Heart left ventricle (tissue), 16 donors: ENCODE measurements around the gene GLUL. TPM values are rescaled to one million over a fixed set of nuclear protein-coding genes. Genes with fewer than 3 reads are reported as not detected.

Source experiments
- ATAC-seq, 4 donors: fragments of 200-7000 bp; cut with Tn5 transposase; one replicate each; pipeline ENCODE4 v1.9.1; 2020 to 2022; ENCODE audit warnings: moderate library complexity in 4 of 4, mild to moderate bottlenecking in 3 of 4, moderate number of reproducible peaks in 1 of 4
- DNase-seq, 5 donors: peaks; one replicate each; pipeline ENCODE4 v3.0.0-alpha.2; 2020
- H3K27ac ChIP-seq, 12 donors: fragments of 200-600 bp; sonication (generic) in 4 of 12; one replicate each; pipeline versions ENCODE4 v1.5.0 to v1.8.0; 2016 to 2022; ENCODE audit warnings: mild to moderate bottlenecking in 2 of 12
- H3K27me3 ChIP-seq, 9 donors: fragments of 200-600 bp; sonication (generic) in 2 of 9; one replicate each; pipeline versions ENCODE4 v1.5.1 to v1.8.0; 2016 to 2022; ENCODE audit warnings: mild to moderate bottlenecking in 3 of 9
- H3K36me3 ChIP-seq, 9 donors: fragments of 200-600 bp; sonication (generic) in 2 of 9; one replicate each; pipeline versions ENCODE4 v1.5.0 to v1.8.0; 2018 to 2022; ENCODE audit warnings: mild to moderate bottlenecking in 2 of 9
- H3K4me1 ChIP-seq, 12 donors: fragments of 200-600 bp; sonication (generic) in 4 of 12; one replicate each; pipeline versions ENCODE4 v1.5.0 to v1.8.0; 2016 to 2022; ENCODE audit warnings: mild to moderate bottlenecking in 3 of 12
- H3K4me3 ChIP-seq, 12 donors: fragments of 200-600 bp; sonication (generic) in 4 of 12; one replicate each; pipeline versions ENCODE4 v1.5.0 to v1.8.0; 2017 to 2022; ENCODE audit warnings: mild to moderate bottlenecking in 9 of 12, moderate library complexity in 4 of 12
- H3K9me3 ChIP-seq, 12 donors: fragments of 200-600 bp; sonication (generic) in 4 of 12; one replicate each; pipeline versions ENCODE4 v1.5.0 to v1.8.0; 2016 to 2022; ENCODE audit warnings: mild to moderate bottlenecking in 1 of 12
- CTCF ChIP-seq, 12 donors: fragments of 200-600 bp; sonication (generic) in 4 of 12; IDR thresholded peaks; one replicate each; pipeline versions ENCODE4 v1.5.0 to v1.8.0; 2018 to 2022; ENCODE audit warnings: antibody characterized with exemption in 12 of 12, mild to moderate bottlenecking in 5 of 12
- POLR2A ChIP-seq, 2 donors: fragments of 450-650 bp; IDR thresholded peaks; one replicate each; pipeline ENCODE4 v1.6.1; 2017; ENCODE audit warnings: antibody characterized with exemption in 2 of 2, mild to moderate bottlenecking in 2 of 2, moderate library complexity in 2 of 2
- WGBS, 4 donors: extraction: QIAGEN DNeasy Blood & Tissue Kit in 2 of 4; methylation state at CpG; one replicate each; pipeline versions ENCODE4 v1.1.5 to v1.1.7; 2013 to 2018; 5-methylcytosine and 5-hydroxymethylcytosine counted together
- intact Hi-C, 10 donors: fragments of 100-400 bp; cut with DNase I; formaldehyde crosslinking; loops; one replicate each; pipeline versions ENCODE4 v1.11.1 to v1.14.2; 2022
- polyA plus RNA-seq, 2 donors: library from polyadenylated mRNA; stranded (reverse); fragments of 200-250 nt; gene quantifications; one replicate each; pipeline ENCODE4 v1.2.3, GENCODE V29; 2013
- total RNA-seq, 9 donors: library from RNA; depleted of rRNA in 2 of 9; stranded (reverse); fragments of >200 nt in 2 of 9; fragmentation: NEBNext Ultra II Directional in 3 of 9; extraction: Animal tissue kit (Norgen Biotek cat#: 25700) in 3 of 9; gene quantifications; one replicate each; pipeline versions ENCODE4 v1.1.0 to v1.2.4, GENCODE V29; 2016 to 2023
- donor health status: ischemic (EF 13 %, LVEDD 7.1; RV severe dilation, severe dysfunction).
- donor health status: healthy with polysubstance abuse.
- donor health status: DM: no; HTN: yes; CAD: no.
- donor health status: DM: no; HTN: no; CAD: no.
- donor health status: ischemic (EF 25% LVEDD 6.9; RV normal size, moderate dysfunction).
- donor health status: ischemic (EF 25% LVEDD 5.7; RV mildly dilated, moderate dysfunction).
- donor health status: healthy.
- donor health status: DM: yes; HTN: yes; CAD: no.
- donor health status: ischemic (EF 35%, LVEDD 5.7; RV mildly dilated, moderate dysfunction).
- donor health status: nonischemic (EF 11% LVEDD 7.7; RV severe dilation, severe dysfunction).
- donor health status: DM: yes; HTN: yes; CAD: no.
- donor health status: PGD.
- donor health status: ischemic (EF 29% LVEDD 5.4; RV normal size, mild dysfunction).
- donor health status: nonischemic (EF 23%, LVEDD 6.1; RV moderate dilation, normal function).

The GLUL gene
- total and polyA plus RNA-seq, 11 donors = 92.6 to 1,145 (median 520) TPM

- no peak overlapping the region for H3K4me3 ChIP-seq
- H3K9me3 ChIP-seq = no peaks in the 10 kb centered on the region
- no peaks in the 10 kb centered on the region for H3K36me3 ChIP-seq
- intact Hi-C loops = no loop called here
- peaks cover 0 to 7% (median 0%) of the 10 kb centered on the region in 12 donors for H3K4me1 ChIP-seq
- H3K27me3 ChIP-seq = no peaks in the 10 kb centered on the region
- no peak for ATAC-seq
- 61 to 72% (median 68%) methylated on average over 11 of the region's 11 CpGs for WGBS, 4 donors
- no peak overlapping the region for H3K27ac ChIP-seq
- DNase-seq = no peak
- TF ChIP-seq CTCF (IDR thresholded peaks at IDR 0.05) (no peak), POLR2A (IDR thresholded peaks at IDR 0.05) (no peak)
Measured at GRCh38 chr1:182430263-182431068, 38.9 kb upstream of the GLUL start.

- Histone ChIP-seq H3K4me1 (peaks cover 0 to 7% (median 0%) of the 10 kb centered on the region in 12 donors), H3K4me3 (no peak overlapping the region), H3K27me3 (no peaks in the 10 kb centered on the region), H3K9me3 (no peaks in the 10 kb centered on the region), H3K27ac (no peak overlapping the region), H3K36me3 (no peaks in the 10 kb centered on the region)
- TF ChIP-seq CTCF (IDR thresholded peaks at IDR 0.05) (no peak), POLR2A (IDR thresholded peaks at IDR 0.05) (no peak)
- ATAC-seq (no peak), DNase-seq (no peak)
- 84 to 96% (median 89%) methylated on average over 2 of the region's 2 CpGs for WGBS, 4 donors
- intact Hi-C loops = no loop called here
Measured at GRCh38 chr1:182428043-182428442, 36.5 kb upstream of the GLUL start.

- DNase-seq (no peak), ATAC-seq (no peak)
- intact Hi-C loops = no loop called here
- Histone ChIP-seq H3K9me3 (no peaks in the 10 kb centered on the region), H3K4me3 (no peak overlapping the region), H3K27me3 (no peaks in the 10 kb centered on the region), H3K36me3 (no peaks in the 10 kb centered on the region), H3K4me1 (peaks cover 0 to 7% (median 0%) of the 10 kb centered on the region in 12 donors), H3K27ac (no peak overlapping the region)
- whole genome bisulfite sequencing, 4 donors = 79 to 84% (median 82%) methylated on average over 7 of the region's 7 CpGs
- TF ChIP-seq POLR2A (IDR thresholded peaks at IDR 0.05) (no peak), CTCF (IDR thresholded peaks at IDR 0.05) (no peak)
Measured at GRCh38 chr1:182426442-182427430, 35.1 kb upstream of the GLUL start.

GRCh38 chr1:182415789-182416188 lies 24.2 kb upstream of the GLUL start:
- H3K27ac ChIP-seq = no peak overlapping the region
- TF ChIP-seq CTCF (IDR thresholded peaks at IDR 0.05) = no peak
- TF ChIP-seq POLR2A (IDR thresholded peaks at IDR 0.05) = no peak
- ATAC-seq (no peak), DNase-seq (no peak)
- no peak overlapping the region for H3K4me3 ChIP-seq
- intact Hi-C loops = no loop called here
- peaks cover 0 to 10% (median 0%) of the 10 kb centered on the region in 9 donors for H3K27me3 ChIP-seq
- no peaks in the 10 kb centered on the region for H3K9me3 ChIP-seq
- WGBS, 4 donors = 65 to 82% (median 73%) methylated on average over 1 of the region's 1 CpG
- peaks cover 0 to 5% (median 1%) of the 10 kb centered on the region in 12 donors for H3K4me1 ChIP-seq
- H3K36me3 ChIP-seq = no peaks in the 10 kb centered on the region
